K562 (cell line): ENCODE data around the gene BEND6. TPM values are rescaled to one million over a fixed set of nuclear protein-coding genes. Genes with fewer than 3 reads are reported as not detected.

Experiments
- ARID1B ChIP-seq: fragments of 450-650 bp; IDR thresholded peaks from 2 replicates; pipeline ENCODE4 v1.6.1; 2016; ENCODE audit warnings: antibody characterized with exemption, mild to moderate bottlenecking, inconsistent platforms
- ASH1L ChIP-seq: fragments of 450-650 bp; IDR thresholded peaks from 2 replicates; pipeline ENCODE4 v1.6.1; 2018; ENCODE audit warnings: borderline replicate concordance, mild to moderate bottlenecking, low read depth; ENCODE audit not compliant: partially characterized antibody
- ATF7 ChIP-seq: fragments of 450-650 bp; IDR thresholded peaks from 2 replicates; pipeline ENCODE4 v1.7.1; 2014; ENCODE audit warnings: mild to moderate bottlenecking, moderate library complexity
- BCL6 ChIP-seq: fragments of 250-450 bp; sonication (Bioruptor Pico); IDR thresholded peaks from 2 replicates; pipeline ENCODE4 v1.4.0; 2020
- BHLHE40 ChIP-seq: IDR thresholded peaks from 2 replicates; pipeline ENCODE4 v1.6.1; 2011; ENCODE audit warnings: low read length, improper control_type of control experiment
- BRF1 ChIP-seq: IDR thresholded peaks from 3 replicates; pipeline ENCODE4 v1.6.1; 2011; ENCODE audit warnings: borderline replicate concordance, mild to moderate bottlenecking; ENCODE audit not compliant: insufficient read length; ENCODE audit errors: extremely low read depth
- C11orf30 ChIP-seq: fragments of 450-650 bp; IDR thresholded peaks from 2 replicates; pipeline ENCODE4 v1.6.1; 2016; ENCODE audit warnings: low read depth, mild to moderate bottlenecking
- DACH1 ChIP-seq: fragments of 450-650 bp; IDR thresholded peaks from 2 replicates; pipeline ENCODE4 v1.6.1; 2018; ENCODE audit not compliant: partially characterized antibody
- DMBX1 ChIP-seq: fragments of 250-450 bp; sonication (Bioruptor Pico); IDR thresholded peaks from 2 replicates; pipeline ENCODE4 v1.8.0; 2022; ENCODE audit warnings: inconsistent platforms, mild to moderate bottlenecking, moderate library complexity, borderline replicate concordance
- HDAC8 ChIP-seq: fragments of 450-650 bp; IDR thresholded peaks from 2 replicates; pipeline ENCODE4 v1.6.1; 2016; ENCODE audit warnings: mild to moderate bottlenecking, missing genetic modification characterization, moderate library complexity, missing compliant biosample characterization
- ILF3 ChIP-seq: fragments of 450-650 bp; IDR thresholded peaks from 2 replicates; pipeline ENCODE4 v1.6.1; 2018; ENCODE audit warnings: antibody characterized with exemption, mild to moderate bottlenecking, moderate library complexity, borderline replicate concordance
- JUND ChIP-seq, 2 experiments: IDR thresholded peaks; 2 replicates in 1 of 2; 3 replicates in 1 of 2; pipeline ENCODE4 v1.6.1; 2011; ENCODE audit warnings: borderline replicate concordance in 2 of 2, low read depth in 2 of 2, low read length in 2 of 2, improper control_type of control experiment in 1 of 2, missing biosample characterization in 1 of 2, missing genetic modification characterization in 1 of 2, missing genetic modification reagents in 1 of 2
- KLF13 ChIP-seq: fragments of 450-650 bp; IDR thresholded peaks from 2 replicates; pipeline ENCODE4 v1.6.1; 2016; ENCODE audit warnings: missing genetic modification characterization, low read depth, mild to moderate bottlenecking, missing compliant biosample characterization, moderate library complexity, borderline replicate concordance
- L3MBTL2 ChIP-seq: fragments of 450-650 bp; IDR thresholded peaks from 2 replicates; pipeline ENCODE4 v1.6.1; 2016; ENCODE audit warnings: mild to moderate bottlenecking, moderate library complexity
- MBD2 ChIP-seq: sonication (generic); IDR thresholded peaks from 2 replicates; pipeline ENCODE4 v1.6.1; 2016; ENCODE audit warnings: low read depth, borderline replicate concordance
- NFIC ChIP-seq: fragments of 450-650 bp; IDR thresholded peaks from 2 replicates; pipeline ENCODE4 v1.6.1; 2017; ENCODE audit warnings: mild to moderate bottlenecking, inconsistent platforms
- PTRF ChIP-seq: fragments of 450-650 bp; IDR thresholded peaks from 2 replicates; pipeline ENCODE4 v1.6.1; 2016; ENCODE audit warnings: mild to moderate bottlenecking, missing genetic modification characterization, missing compliant biosample characterization
- SNRNP70 ChIP-seq: fragments of 200-400 bp; formaldehyde crosslinking; optimal IDR thresholded peaks from 2 replicates; pipeline ENCODE3; 2017; ENCODE audit warnings: low read depth, low read length
- TFAP4 ChIP-seq: sonication (generic); formaldehyde crosslinking; IDR thresholded peaks from 2 replicates; pipeline ENCODE4 v1.8.0; 2022; ENCODE audit warnings: missing genetic modification reagents, mild to moderate bottlenecking, moderate library complexity, borderline replicate concordance
- ZBTB33 ChIP-seq: sonication (generic); formaldehyde crosslinking; IDR thresholded peaks from 2 replicates; pipeline ENCODE4 v1.8.1; 2023; ENCODE audit warnings: mild to moderate bottlenecking, missing genetic modification reagents
- ZBTB7A ChIP-seq: IDR thresholded peaks from 2 replicates; pipeline ENCODE4 v1.6.1; 2011; ENCODE audit warnings: low read depth, mild to moderate bottlenecking, low read length, moderate library complexity, borderline replicate concordance; ENCODE audit not compliant: control insufficient read depth
- ZC3H4 ChIP-seq: sonication (generic); formaldehyde crosslinking; IDR thresholded peaks from 2 replicates; pipeline ENCODE4 v1.9.0; 2021; ENCODE audit warnings: missing genetic modification reagents, borderline replicate concordance
- ZNF57 ChIP-seq: fragments of 450-650 bp; formaldehyde crosslinking; IDR thresholded peaks from 2 replicates; pipeline ENCODE4 v1.4.0; 2020; ENCODE audit warnings: mild to moderate bottlenecking, moderate library complexity
- ZNF583 ChIP-seq: fragments of 250-450 bp; sonication (Bioruptor Pico); IDR thresholded peaks from 2 replicates; pipeline ENCODE4 v1.4.0; 2020
- polyA plus RNA-seq, 8 experiments: library from polyadenylated mRNA; depleted of rRNA in 4 of 8; stranded (reverse) in 5 of 8; unstranded in 3 of 8; fragments of >200 nt; fragmentation: Nextera tagmentation in 2 of 8; fragmentation: Illumina TruSeq in 1 of 8; extraction: Ambion mirVana in 2 of 8; extraction: Trizol in 1 of 8; gene quantifications; 2 replicates each; pipeline versions ENCODE4 v1.2.1 to v1.2.3, GENCODE V29; 2011 to 2014; ENCODE audit warnings: inconsistent platforms in 1 of 8, missing spikeins in 1 of 8
- total RNA-seq, 7 experiments: library from RNA; depleted of rRNA in 6 of 7; stranded (reverse); fragments of >200 nt in 6 of 7; fragmentation: Illumina TruSeq in 2 of 7; extraction: Trizol in 2 of 7; gene quantifications; 2 replicates each; pipeline versions ENCODE4 v1.2.1 to v1.2.3, GENCODE V29; 2011 to 2021; ENCODE audit warnings: low replicate concordance in 1 of 7
- TF ChIP-seq, protein P1 (sequence below): sonication (generic); formaldehyde crosslinking; IDR thresholded peaks from 2 replicates; pipeline ENCODE4 v1.8.0; 2022; ENCODE audit warnings: mild to moderate bottlenecking, low read depth, missing genetic modification reagents

Gene BEND6
- total and polyA plus RNA-seq, 9 of the 15 experiments (the other 6 are each of a cell fraction or from before 2014, with no cell fraction given), result 0.37 to 4.0 (median 1.1) TPM

DNA sequence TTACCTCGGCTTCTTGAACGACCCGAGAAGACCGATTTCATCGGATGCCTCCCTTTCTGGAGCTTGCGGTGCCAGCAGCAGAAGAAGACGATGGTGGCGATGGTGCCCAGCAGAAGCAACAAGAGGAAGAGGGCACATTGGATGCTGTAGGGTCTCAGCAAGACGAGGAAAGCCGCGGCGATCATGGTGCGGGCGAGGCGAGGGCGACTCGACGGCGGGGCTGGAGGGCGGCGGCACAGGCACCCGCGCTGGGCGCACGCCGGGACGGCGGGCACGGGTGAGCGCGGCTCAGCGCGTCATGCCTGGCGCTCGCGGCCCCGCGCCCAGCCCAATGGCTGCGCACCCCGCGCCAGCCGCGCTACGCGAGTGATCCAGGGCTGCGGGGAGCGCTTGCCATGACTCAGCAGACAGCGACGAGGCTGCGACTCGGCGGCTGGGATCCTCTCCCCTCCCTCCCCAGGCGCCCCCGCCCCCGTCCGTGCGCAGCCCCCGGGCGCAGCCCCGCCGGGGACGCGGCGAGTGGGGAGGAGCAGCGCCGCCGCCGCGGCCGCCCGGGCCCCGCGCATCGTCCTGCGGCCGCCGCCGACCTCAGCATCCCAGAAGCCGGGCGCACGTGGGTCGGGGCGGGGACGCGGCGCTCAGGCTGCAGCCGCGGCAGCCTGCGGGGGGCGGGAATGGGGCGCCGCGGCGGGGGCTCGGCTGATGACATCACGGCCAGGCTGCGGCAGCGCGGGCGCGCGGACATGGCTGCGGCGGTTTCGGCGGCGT is at the start of gene BEND6 (continued):
- TF ChIP-seq ZNF583 (CRISPR knock-in tag) (no peak), KLF13 (tag) (no peak), TFAP4 (CRISPR knock-in tag) (no peak), DACH1 (no peak), ATF7 (no peak), BRF1 (no peak), PTRF (tag) (no peak), C11orf30 (peak; percentile 36; the same call in 1 of the 2 replicates), SNRNP70 (no peak), ZBTB33 (CRISPR knock-in tag) (no peak), ILF3 (no peak), MBD2 (no peak), ZBTB7A (peak; percentile 59), ZC3H4 (CRISPR knock-in tag) (no peak), L3MBTL2 (peak; percentile 22; the same call in 1 of the 2 replicates), BHLHE40 (no peak; the same call in 1 of the 2 replicates), ASH1L (no peak), DMBX1 (no peak), ARID1B (no peak), BCL6 (CRISPR knock-in tag) (no peak), ZNF57 (CRISPR knock-in tag) (no peak), NFIC (peak; percentile 44), HDAC8 (tag) (no peak), JUND (IDR thresholded peaks at IDR 0.05; ENCODE audit: borderline replicate concordance, low read depth, low read length) (no peak), JUND (tag; IDR thresholded peaks at IDR 0.05; ENCODE audit: borderline replicate concordance, low read depth, low read length) (no peak; the same call in 2 of the 3 replicates)
- TF ChIP-seq, protein P1, sequence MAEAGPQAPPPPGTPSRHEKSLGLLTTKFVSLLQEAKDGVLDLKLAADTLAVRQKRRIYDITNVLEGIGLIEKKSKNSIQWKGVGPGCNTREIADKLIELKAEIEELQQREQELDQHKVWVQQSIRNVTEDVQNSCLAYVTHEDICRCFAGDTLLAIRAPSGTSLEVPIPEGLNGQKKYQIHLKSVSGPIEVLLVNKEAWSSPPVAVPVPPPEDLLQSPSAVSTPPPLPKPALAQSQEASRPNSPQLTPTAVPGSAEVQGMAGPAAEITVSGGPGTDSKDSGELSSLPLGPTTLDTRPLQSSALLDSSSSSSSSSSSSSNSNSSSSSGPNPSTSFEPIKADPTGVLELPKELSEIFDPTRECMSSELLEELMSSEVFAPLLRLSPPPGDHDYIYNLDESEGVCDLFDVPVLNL, result no peak
